Uterus (tissue), 4 donors: ENCODE measurements around the gene RRP1. TPM values are rescaled to one million over a fixed set of nuclear protein-coding genes. Genes with fewer than 3 reads are reported as not detected.

ENCODE experiments used
- DNase-seq, 2 donors: peaks; one replicate each; pipeline ENCODE4 v3.0.0-alpha.2; 2019 to 2020
- H3K27ac ChIP-seq, 2 donors: fragments of 200-600 bp; sonication (generic); 1 replicate in 1 of 2; 2 replicates in 1 of 2; pipeline ENCODE4 v1.5.1; 2016 to 2018
- H3K27me3 ChIP-seq, 2 donors: fragments of 200-600 bp; sonication (generic); one replicate each; pipeline ENCODE4 v1.5.1; 2018 to 2019; ENCODE audit warnings: control low read depth in 1 of 2
- H3K36me3 ChIP-seq, 2 donors: fragments of 200-600 bp; sonication (generic); one replicate each; pipeline ENCODE4 v1.5.1; 2019; ENCODE audit warnings: control low read depth in 1 of 2
- H3K4me1 ChIP-seq, 2 donors: fragments of 200-600 bp; sonication (generic); one replicate each; pipeline ENCODE4 v1.5.1; 2018 to 2019; ENCODE audit warnings: control low read depth in 1 of 2
- H3K4me3 ChIP-seq, 2 donors: fragments of 200-600 bp; sonication (generic); 1 replicate in 1 of 2; 2 replicates in 1 of 2; pipeline ENCODE4 v1.5.1; 2018 to 2019; ENCODE audit warnings: mild to moderate bottlenecking in 1 of 2
- H3K9me3 ChIP-seq, 2 donors: fragments of 200-600 bp; sonication (generic); one replicate each; pipeline ENCODE4 v1.5.1; 2019; ENCODE audit warnings: control low read depth in 1 of 2
- POLR2A ChIP-seq, 2 donors: fragments of 450-650 bp; IDR thresholded peaks; one replicate each; pipeline ENCODE4 v1.6.1; 2016; ENCODE audit warnings: antibody characterized with exemption in 2 of 2, mild to moderate bottlenecking in 1 of 2, moderate library complexity in 1 of 2
- intact Hi-C: fragments of 100-400 bp; cut with DNase I; formaldehyde crosslinking; loops from one replicate; pipeline ENCODE4 v1.15.1; 2023; ENCODE audit warnings: low total_unique reads
- total RNA-seq, 4 donors: library from RNA; depleted of rRNA in 3 of 4; stranded (reverse); fragments of >200 nt in 3 of 4; gene quantifications; one replicate each; pipeline versions ENCODE4 v1.1.0 to v1.2.4, GENCODE V29; 2014 to 2023
- TF ChIP-seq, protein P1 (sequence below), 4 experiments: fragments of 200-600 bp in 2 of 4; fragments of 450-650 bp in 2 of 4; sonication (generic) in 2 of 4; IDR thresholded peaks; one replicate each; pipeline ENCODE4 v1.5.1; 2016 to 2019; ENCODE audit warnings: antibody characterized with exemption in 4 of 4, mild to moderate bottlenecking in 2 of 4, moderate library complexity in 1 of 4
- donor health status: DM: yes; HTN: yes; CAD: no.

The RRP1 gene
- total RNA-seq, 4 donors from 2014 or later, result 11.0 to 31.5 (median 19.5) TPM

DNA sequence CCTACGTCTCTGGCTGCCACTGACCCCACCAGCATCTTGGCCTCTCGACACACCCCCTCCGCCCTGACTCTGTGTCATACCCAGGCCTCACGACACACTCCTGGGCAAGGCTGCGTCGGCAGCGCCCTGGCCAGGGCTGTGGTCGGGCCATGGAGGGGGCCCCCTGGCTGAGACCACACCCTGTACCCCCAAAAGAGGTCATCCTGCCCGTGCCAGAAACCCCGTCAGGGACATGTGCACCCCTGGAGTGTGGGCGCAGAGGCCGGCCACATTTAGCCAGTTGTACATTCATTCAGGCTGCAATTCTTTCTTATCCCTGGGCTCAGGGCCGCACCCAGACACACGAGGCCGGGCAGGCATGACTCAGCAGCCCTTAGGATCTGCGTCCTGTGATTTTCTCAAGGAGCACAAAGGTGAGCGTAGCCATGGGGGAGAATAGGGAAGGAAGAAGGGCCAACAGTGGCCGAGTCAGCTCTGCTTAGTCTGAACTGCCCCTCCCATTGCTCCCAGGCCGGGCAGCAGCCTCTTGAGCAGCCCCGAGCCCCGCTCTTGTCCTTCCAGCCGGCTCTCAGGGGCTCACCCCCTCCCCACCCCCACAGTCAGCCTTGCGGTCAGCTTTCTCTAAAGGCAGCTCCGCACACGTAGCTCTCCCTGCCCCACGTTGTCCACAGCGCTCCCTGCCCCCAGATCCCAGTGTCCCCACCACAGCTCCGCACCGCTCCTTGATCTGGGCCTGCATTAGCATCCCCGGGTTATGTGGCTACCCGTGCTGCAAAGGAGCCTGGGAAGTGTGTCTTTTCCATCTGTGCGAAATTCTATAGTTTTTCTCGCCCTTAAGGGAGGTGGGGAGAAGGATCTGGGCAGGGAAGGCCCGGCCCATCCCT is 21.2 kb upstream of the RRP1 start:
- Histone ChIP-seq H3K4me3 (no peak overlapping the region), H3K4me1 (peaks cover 0 to 5% of the 10 kb centered on the region in 2 donors), H3K9me3 (no peaks in the 10 kb centered on the region), H3K27ac (no peak overlapping the region), H3K36me3 (no peaks in the 10 kb centered on the region), H3K27me3 (no peaks in the 10 kb centered on the region)
- intact Hi-C loops, result no loop called here
- no peak for DNase-seq
- TF ChIP-seq POLR2A (IDR thresholded peaks at IDR 0.05), result no peak
- TF ChIP-seq, protein P1, sequence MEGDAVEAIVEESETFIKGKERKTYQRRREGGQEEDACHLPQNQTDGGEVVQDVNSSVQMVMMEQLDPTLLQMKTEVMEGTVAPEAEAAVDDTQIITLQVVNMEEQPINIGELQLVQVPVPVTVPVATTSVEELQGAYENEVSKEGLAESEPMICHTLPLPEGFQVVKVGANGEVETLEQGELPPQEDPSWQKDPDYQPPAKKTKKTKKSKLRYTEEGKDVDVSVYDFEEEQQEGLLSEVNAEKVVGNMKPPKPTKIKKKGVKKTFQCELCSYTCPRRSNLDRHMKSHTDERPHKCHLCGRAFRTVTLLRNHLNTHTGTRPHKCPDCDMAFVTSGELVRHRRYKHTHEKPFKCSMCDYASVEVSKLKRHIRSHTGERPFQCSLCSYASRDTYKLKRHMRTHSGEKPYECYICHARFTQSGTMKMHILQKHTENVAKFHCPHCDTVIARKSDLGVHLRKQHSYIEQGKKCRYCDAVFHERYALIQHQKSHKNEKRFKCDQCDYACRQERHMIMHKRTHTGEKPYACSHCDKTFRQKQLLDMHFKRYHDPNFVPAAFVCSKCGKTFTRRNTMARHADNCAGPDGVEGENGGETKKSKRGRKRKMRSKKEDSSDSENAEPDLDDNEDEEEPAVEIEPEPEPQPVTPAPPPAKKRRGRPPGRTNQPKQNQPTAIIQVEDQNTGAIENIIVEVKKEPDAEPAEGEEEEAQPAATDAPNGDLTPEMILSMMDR (IDR thresholded peaks at IDR 0.05), result no peak

DNA sequence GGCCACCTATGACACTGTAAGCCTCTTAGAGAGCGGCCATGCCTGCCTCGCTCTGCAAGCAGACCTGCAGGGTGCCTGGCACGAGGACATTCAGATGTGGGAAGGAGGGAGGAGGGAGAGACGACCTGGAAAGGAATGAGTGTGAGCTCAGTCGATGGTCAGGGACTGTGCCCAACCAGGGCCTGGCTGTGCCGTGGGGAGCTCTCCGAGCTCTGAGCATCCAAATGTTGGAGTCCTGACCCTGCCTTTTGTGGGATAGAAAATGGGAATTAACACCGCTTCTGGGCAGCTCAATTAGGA is 20.6 kb upstream of the RRP1 start:
- Histone ChIP-seq H3K27me3 (no peaks in the 10 kb centered on the region), H3K27ac (no peak overlapping the region), H3K9me3 (no peaks in the 10 kb centered on the region), H3K4me3 (no peak overlapping the region), H3K36me3 (no peaks in the 10 kb centered on the region), H3K4me1 (peaks cover 0 to 5% of the 10 kb centered on the region in 2 donors)
- no peak for DNase-seq
- intact Hi-C loops, result no loop called here
- no peak for TF ChIP-seq POLR2A (IDR thresholded peaks at IDR 0.05)
- TF ChIP-seq, protein P1 (IDR thresholded peaks at IDR 0.05), result no peak

- DNase-seq, result no peak
- no peaks in the 10 kb centered on the region for H3K9me3 ChIP-seq
- no peaks in the 10 kb centered on the region for H3K27me3 ChIP-seq
- intact Hi-C loops, result no loop called here
- no peak overlapping the region for H3K27ac ChIP-seq
- no peak overlapping the region for H3K4me3 ChIP-seq
- peaks cover 0 to 5% of the 10 kb centered on the region in 2 donors for H3K4me1 ChIP-seq
- H3K36me3 ChIP-seq, result no peaks in the 10 kb centered on the region
- TF ChIP-seq POLR2A (IDR thresholded peaks at IDR 0.05), result no peak
- TF ChIP-seq, protein P1 (IDR thresholded peaks at IDR 0.05), result no peak
These were observed 19.9 kb upstream of the RRP1 start for GRCh38 chr21:43769325-43769958.

- Histone ChIP-seq H3K36me3 (no peaks in the 10 kb centered on the region), H3K27ac (no peak overlapping the region), H3K9me3 (no peaks in the 10 kb centered on the region), H3K4me3 (no peak overlapping the region), H3K27me3 (no peaks in the 10 kb centered on the region), H3K4me1 (peaks cover 0 to 5% of the 10 kb centered on the region in 2 donors)
- intact Hi-C loops, result loop anchor here (10.0 kb wide), 1 partner anchor 55 kb away; the partner anchor contains the start of gene PDXK
- TF ChIP-seq, protein P1 (IDR thresholded peaks at IDR 0.05), result no peak
- no peak for TF ChIP-seq POLR2A (IDR thresholded peaks at IDR 0.05)
- DNase-seq, result no peak
These were observed 19.2 kb upstream of the RRP1 start for GRCh38 chr21:43770066-43770655.
